Right lobe of liver (tissue), 6 donors: ENCODE measurements around the gene FAM124A. TPM values are rescaled to one million over a fixed set of nuclear protein-coding genes. Genes with fewer than 3 reads are reported as not detected.

Source experiments
- ATAC-seq, 4 donors: fragments of 200-7000 bp; cut with Tn5 transposase; one replicate each; pipeline ENCODE4 v1.9.1; 2020; ENCODE audit warnings: mild to moderate bottlenecking in 4 of 4, moderate library complexity in 4 of 4
- DNase-seq, 3 donors: peaks; one replicate each; pipeline ENCODE4 v3.0.0-alpha.2; 2020
- H3K27ac ChIP-seq, 3 donors: fragments of 200-600 bp; one replicate each; pipeline ENCODE4 v1.8.0; 2022
- H3K27me3 ChIP-seq, 2 donors: fragments of 200-600 bp; one replicate each; pipeline ENCODE4 v1.8.0; 2022
- H3K36me3 ChIP-seq, 4 donors: fragments of 200-600 bp; sonication (generic) in 1 of 4; one replicate each; pipeline versions ENCODE4 v1.5.1 to v1.8.0; 2017 to 2022; ENCODE audit warnings: control low read depth in 1 of 4
- H3K4me1 ChIP-seq, 4 donors: fragments of 200-600 bp; sonication (generic) in 1 of 4; one replicate each; pipeline versions ENCODE4 v1.5.1 to v1.8.0; 2017 to 2022; ENCODE audit warnings: control low read depth in 1 of 4
- H3K4me3 ChIP-seq, 3 donors: fragments of 200-600 bp; one replicate each; pipeline ENCODE4 v1.8.0; 2022
- H3K9me3 ChIP-seq, 4 donors: fragments of 200-600 bp; sonication (generic) in 1 of 4; one replicate each; pipeline versions ENCODE4 v1.5.1 to v1.8.0; 2017 to 2022; ENCODE audit warnings: control low read depth in 1 of 4
- POLR2A ChIP-seq: fragments of 450-650 bp; IDR thresholded peaks from one replicate; pipeline ENCODE4 v1.6.1; 2017; ENCODE audit warnings: antibody characterized with exemption, mild to moderate bottlenecking
- WGBS: methylation state at CpG from one replicate; pipeline ENCODE4 v1.1.6; 2018; ENCODE audit warnings: low coverage, low lambda C conversion rate; ENCODE audit not compliant: insufficient coverage; ENCODE audit errors: missing lambda C conversion rate; 5-methylcytosine and 5-hydroxymethylcytosine counted together
- intact Hi-C, 2 donors: fragments of 100-400 bp; cut with DNase I; formaldehyde crosslinking; loops; one replicate each; pipeline versions ENCODE4 v1.11.2 to v1.14.1; 2022
- total RNA-seq, 6 experiments: library from RNA; depleted of rRNA in 2 of 6; stranded (reverse); fragments of >200 nt in 2 of 6; fragmentation: NEBNext Ultra II Directional in 3 of 6; extraction: Animal tissue kit (Norgen Biotek cat#: 25700) in 3 of 6; gene quantifications; one replicate each; pipeline versions ENCODE4 v1.1.0 to v1.2.4, GENCODE V29; 2016 to 2023
- TF ChIP-seq, protein P1 (sequence below), 4 donors: fragments of 200-600 bp in 3 of 4; fragments of 450-650 bp in 1 of 4; IDR thresholded peaks; one replicate each; pipeline versions ENCODE4 v1.5.1 to v1.8.0; 2016 to 2022; ENCODE audit warnings: antibody characterized with exemption in 4 of 4, mild to moderate bottlenecking in 2 of 4
- donor health status: DM: no; HTN: yes; CAD: no.
- donor health status: DM: no; HTN: no; CAD: no.
- donor health status: DM: no; HTN: no; CAD: no.
- donor health status: DM: no; HTN: yes; CAD: no.
- donor health status: DM: no; HTN: yes; CAD: no.

The FAM124A gene
- total RNA-seq, 6 experiments from 2014 or later, result 0.22 to 1.0 (median 0.51) TPM

DNA sequence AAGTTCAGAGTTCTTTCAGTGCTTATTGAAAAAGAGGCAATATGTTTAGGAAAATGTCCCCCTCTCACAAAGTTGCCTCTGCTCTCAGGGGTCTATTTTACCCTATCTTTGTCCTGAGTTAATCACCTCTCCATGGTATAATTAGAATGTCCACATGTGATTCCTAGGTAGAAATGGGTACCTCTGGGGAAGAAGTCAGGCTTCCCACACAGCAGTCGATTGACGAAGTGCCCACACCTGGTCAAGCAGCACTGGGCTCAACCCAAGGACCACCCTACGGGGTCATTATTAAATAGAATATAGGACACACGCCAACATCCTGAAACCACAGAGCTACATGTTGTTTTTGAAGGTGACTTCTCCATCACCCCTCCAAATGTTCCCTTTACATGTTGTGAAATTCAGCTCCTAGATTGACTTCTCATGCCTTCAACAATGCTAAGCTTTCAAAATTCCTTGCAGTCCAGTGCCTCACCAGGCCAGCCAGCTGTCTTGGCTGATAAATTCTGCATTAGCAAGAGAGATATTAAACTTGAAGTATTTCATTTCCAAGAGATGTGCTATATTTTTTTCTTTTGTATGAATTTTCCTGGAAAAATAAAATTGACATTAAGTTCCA is 43.6 kb upstream of the FAM124A start:
- H3K27me3 ChIP-seq, result no peaks in the 10 kb centered on the region
- TF ChIP-seq, protein P1, sequence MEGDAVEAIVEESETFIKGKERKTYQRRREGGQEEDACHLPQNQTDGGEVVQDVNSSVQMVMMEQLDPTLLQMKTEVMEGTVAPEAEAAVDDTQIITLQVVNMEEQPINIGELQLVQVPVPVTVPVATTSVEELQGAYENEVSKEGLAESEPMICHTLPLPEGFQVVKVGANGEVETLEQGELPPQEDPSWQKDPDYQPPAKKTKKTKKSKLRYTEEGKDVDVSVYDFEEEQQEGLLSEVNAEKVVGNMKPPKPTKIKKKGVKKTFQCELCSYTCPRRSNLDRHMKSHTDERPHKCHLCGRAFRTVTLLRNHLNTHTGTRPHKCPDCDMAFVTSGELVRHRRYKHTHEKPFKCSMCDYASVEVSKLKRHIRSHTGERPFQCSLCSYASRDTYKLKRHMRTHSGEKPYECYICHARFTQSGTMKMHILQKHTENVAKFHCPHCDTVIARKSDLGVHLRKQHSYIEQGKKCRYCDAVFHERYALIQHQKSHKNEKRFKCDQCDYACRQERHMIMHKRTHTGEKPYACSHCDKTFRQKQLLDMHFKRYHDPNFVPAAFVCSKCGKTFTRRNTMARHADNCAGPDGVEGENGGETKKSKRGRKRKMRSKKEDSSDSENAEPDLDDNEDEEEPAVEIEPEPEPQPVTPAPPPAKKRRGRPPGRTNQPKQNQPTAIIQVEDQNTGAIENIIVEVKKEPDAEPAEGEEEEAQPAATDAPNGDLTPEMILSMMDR (IDR thresholded peaks at IDR 0.05), result no peak
- no peak for TF ChIP-seq POLR2A
- 33% methylated on average over 1 of the region's 4 CpGs for WGBS
- H3K36me3 ChIP-seq, result no peaks in the 10 kb centered on the region
- DNase-seq, result no peak
- H3K4me1 ChIP-seq, result no peaks in the 10 kb centered on the region
- H3K4me3 ChIP-seq, result no peak overlapping the region
- intact Hi-C loops, result no loop called here
- ATAC-seq, result no peak
- no peaks in the 10 kb centered on the region for H3K9me3 ChIP-seq
- H3K27ac ChIP-seq, result no peak overlapping the region

DNA sequence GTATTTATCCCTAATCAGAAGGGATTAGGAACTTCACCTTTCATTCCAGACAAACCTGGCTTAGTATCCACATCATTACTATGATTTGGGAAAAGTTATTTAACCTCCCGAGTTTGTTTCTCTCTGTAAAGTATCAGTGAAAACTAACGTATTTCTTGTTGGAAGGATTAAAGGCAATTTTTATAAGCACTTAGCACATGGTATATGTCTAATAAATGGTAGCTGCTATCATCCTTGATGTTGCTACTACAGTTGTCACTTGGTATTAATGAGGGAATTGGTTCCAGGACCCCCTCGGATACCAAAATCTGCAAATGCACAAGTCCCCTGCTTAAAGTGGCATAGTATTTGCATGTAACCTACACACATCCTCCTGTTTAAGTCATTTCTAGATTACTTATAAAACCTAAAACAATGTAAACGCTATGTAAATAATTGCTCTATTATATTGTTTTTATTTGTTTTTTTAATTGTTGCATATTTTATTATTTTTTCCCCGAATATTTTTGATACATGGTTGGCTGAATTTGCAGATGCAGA is 42.7 kb upstream of the FAM124A start:
- Histone ChIP-seq H3K9me3 (no peaks in the 10 kb centered on the region), H3K27me3 (no peaks in the 10 kb centered on the region), H3K27ac (no peak overlapping the region), H3K4me1 (no peaks in the 10 kb centered on the region), H3K4me3 (no peak overlapping the region), H3K36me3 (no peaks in the 10 kb centered on the region)
- no peak for TF ChIP-seq POLR2A
- TF ChIP-seq, protein P1 (IDR thresholded peaks at IDR 0.05), result no peak
- ATAC-seq (no peak), DNase-seq (no peak)
- intact Hi-C loops, result no loop called here
- 71% methylated on average over 5 of the region's 5 CpGs for WGBS

DNA sequence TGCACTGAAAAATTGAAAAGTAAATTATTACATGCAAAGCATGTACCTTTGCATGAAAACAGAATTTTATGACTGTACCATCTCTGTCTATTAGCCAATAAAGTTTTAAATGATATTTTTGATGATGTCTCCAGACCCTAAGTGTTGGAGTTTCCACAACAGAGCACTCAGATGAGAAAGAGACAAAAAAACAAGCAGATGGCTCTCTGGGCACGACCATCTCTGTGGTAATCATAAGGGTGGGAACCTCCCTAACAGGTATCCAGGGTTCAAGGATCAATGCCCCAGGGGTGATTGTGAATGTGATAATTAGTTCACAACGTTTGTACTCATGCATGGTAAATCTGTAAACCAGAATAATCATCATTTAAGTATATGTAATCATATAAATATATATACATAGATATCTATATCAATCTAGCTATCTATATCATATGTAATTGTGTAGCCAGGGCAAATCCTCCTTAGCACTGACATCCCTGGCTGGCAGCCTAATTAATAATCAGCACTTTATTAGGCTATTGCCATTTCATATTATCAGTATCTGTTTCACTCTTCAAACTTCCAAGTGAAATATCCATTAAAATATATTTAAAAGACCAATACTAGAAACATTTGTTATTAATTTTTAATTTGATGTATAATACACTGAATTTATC is 41.2 kb upstream of the FAM124A start:
- intact Hi-C loops, result no loop called here
- Histone ChIP-seq H3K36me3 (no peaks in the 10 kb centered on the region), H3K27ac (no peak overlapping the region), H3K9me3 (no peaks in the 10 kb centered on the region), H3K4me3 (no peak overlapping the region), H3K4me1 (no peaks in the 10 kb centered on the region), H3K27me3 (no peaks in the 10 kb centered on the region)
- TF ChIP-seq, protein P1 (IDR thresholded peaks at IDR 0.05), result no peak
- TF ChIP-seq POLR2A, result no peak
- ATAC-seq (no peak), DNase-seq (no peak)
- 10% methylated on average over 2 of the region's 2 CpGs for WGBS

DNA sequence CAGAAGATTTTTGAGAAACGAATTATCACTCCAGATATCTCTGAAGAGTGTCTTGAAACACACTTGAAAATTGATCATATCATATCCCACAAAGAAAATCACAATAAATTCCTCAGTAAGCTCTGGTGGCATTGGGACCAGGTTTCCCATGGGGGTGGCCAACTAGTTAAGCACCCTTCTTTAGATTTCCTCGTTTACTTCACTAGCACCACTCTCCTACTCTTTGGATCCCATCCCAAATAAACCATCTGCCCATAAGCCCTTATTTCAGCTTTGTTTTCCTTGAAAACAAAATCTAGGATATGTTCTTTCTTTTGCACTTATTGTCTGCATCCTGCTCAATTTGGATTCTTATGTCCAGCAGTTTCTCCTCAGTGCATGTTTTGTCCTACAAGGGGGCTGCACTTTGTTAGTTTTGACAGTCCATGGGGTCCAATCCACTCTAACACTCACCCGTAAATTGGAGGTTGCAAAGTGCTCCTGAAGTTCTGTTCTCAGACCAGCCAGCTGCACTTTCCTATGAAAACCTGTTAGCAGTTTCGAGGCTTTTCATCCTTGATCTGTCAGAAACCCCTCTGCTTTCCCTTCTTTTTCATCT is 40.3 kb upstream of the FAM124A start:
- DNase-seq, result no peak
- TF ChIP-seq, protein P1 (IDR thresholded peaks at IDR 0.05), result no peak
- TF ChIP-seq POLR2A, result no peak
- Histone ChIP-seq H3K9me3 (no peaks in the 10 kb centered on the region), H3K36me3 (no peaks in the 10 kb centered on the region), H3K4me3 (no peak overlapping the region), H3K27me3 (no peaks in the 10 kb centered on the region), H3K4me1 (no peaks in the 10 kb centered on the region), H3K27ac (no peak overlapping the region)
- intact Hi-C loops, result no loop called here
- 48% methylated on average over 4 of the region's 4 CpGs for WGBS
- ATAC-seq, result no peak
